Germinal center (tissue), 1 donor: ENCODE measurements around the gene RAB6A.
"Not testable (repeated sequence)": the region's sequence is repeated elsewhere in the genome, so short reads cannot be mapped to it uniquely, and the experiment has no call there.

Source experiments
- DNase-seq: peaks from one replicate; pipeline ENCODE4 v3.0.0; 2012; ENCODE audit warnings: mixed read lengths, low spot score

Gene RAB6A

DNA sequence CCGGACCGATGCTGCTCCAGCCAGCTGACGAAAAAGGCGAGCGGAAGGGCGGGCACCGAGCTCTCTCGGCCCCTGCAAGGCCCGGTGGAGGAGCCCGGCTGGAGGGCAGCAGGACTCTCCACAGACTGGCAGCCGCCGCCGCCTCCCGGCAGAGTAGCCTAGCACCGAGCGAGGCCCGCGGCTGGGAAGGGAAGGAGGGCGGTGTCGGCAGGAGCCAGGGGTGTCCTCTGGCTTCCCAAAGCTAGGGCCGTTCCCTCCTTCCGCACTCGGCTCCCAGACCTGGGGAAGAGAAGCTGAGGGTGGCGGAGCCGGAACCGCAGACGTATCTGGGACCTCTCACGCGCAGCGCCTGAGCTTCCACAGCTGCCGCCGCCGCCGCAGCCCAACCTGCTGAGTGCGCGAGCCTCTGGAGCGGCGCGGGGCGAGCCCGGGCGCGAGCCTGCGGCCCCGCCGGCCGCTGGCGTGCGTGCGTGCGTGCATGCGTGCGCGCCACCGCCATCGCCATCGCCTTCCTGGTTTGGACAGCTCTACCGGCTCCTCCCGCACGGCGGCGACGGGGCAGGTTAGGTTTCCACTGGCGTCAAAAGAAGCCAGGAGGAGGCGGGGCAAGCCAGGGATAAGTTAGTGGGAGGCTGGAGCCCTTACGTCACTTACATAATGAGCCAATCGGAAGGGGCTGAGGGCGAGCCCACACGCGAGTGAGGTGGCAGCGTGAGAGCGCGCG lies at the start of gene RAB6A:
TSS of gene RAB6A (minus strand) at position 396 of the 724 bp plus-strand sequence. CDS start 439 bp downstream, outside the sequence.
- DNase-seq = peak; percentile 98

DNA sequence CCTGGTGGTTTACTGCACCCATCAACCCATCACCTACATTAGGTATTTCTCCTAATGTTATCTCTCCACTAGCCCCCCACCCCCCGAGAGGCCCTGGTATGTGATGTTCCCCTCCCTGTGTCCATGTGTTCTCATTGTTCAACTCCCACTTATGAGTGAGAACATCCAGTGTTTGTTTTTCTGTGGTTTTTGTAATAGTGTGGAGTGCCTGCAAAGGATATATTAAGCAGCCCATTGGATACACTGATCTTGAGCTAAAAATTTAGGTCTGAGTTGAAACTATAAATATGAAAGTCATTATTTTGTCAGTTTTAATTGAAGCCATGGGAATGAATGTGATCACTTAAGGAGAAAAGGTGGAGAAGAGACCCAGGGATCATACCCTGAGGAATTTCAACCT lies 49.8 kb upstream of the RAB6A start:
- DNase-seq = no peak

GRCh38 chr11:73808052-73808451 lies 47.2 kb upstream of the RAB6A start:
- no peak for DNase-seq

GRCh38 chr11:73804712-73805111 lies 43.8 kb upstream of the RAB6A start:
- DNase-seq = no peak

GRCh38 chr11:73801136-73801535 lies 40.3 kb upstream of the RAB6A start:
- no peak for DNase-seq

- DNase-seq = no peak
Measured at GRCh38 chr11:73800276-73800806, 39.5 kb upstream of the RAB6A start.

- DNase-seq = no peak
Measured at GRCh38 chr11:73797457-73797856, 36.6 kb upstream of the RAB6A start.

- DNase-seq = no peak
Measured at GRCh38 chr11:73795925-73796632, 35.2 kb upstream of the RAB6A start.

GRCh38 chr11:73792584-73792983 lies 31.7 kb upstream of the RAB6A start:
- DNase-seq = no peak

GRCh38 chr11:73789279-73789670 lies 28.4 kb upstream of the RAB6A start:
- DNase-seq = no peak

- DNase-seq = peak; percentile 92
Measured at GRCh38 chr11:73787643-73788558, 27.0 kb upstream of the RAB6A start, which contains the start of gene MRPL48. Gene MRPL48 (plus strand): TSS chr11:73787874. CDS start chr11:73787972, 98 bp downstream.

- DNase-seq = no peak
Measured at GRCh38 chr11:73787051-73787642, 26.3 kb upstream of the RAB6A start.

DNA sequence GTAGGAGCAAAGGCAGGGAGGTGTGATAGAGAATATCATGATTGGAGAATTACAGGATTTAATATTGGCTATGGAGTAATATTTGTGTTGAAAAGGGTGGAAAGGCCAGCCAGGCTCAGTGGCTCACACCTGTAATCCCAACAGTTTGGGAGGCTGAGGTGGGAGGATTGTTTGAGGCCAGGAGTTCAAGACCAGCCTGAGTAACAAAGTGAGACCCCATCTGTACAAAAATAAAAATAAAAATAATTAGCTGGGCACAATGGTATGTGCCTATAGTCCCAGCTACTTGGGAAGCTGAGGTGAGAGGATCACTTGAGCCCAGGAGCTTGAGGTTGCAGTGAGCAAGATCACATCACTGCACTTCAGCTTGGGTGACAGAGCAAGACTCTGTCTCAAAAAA lies 24.6 kb upstream of the RAB6A start:
- DNase-seq = not testable (repeated sequence)

- no peak for DNase-seq
Measured at GRCh38 chr11:73784734-73785133, 23.9 kb upstream of the RAB6A start.

DNA sequence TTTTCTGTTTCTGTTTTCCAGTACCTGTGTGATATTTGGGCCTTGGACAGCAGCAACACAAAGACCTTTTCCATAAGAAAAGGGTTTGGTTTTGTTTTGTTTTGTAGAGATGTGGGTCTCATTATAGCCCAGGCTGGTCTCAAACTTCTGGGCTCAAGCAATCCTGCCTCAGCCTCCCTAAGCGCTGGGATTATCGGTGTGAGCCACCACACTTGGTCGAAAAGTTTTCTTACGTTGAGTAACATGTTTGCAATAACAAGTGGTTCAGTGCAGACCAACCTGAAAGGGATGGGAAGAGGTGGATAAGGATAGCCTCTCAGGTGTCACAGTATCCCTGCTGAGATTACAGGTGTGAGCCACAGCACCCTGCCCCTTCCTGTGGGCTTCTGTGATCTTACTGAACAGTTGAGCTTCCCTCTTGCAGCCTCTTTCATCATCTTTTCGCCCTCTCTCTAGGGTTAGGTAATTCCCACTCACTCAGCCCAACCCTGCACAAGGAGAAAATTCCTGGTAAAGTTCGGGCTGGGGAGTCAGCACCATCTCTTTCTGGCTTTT lies 23.3 kb upstream of the RAB6A start:
- DNase-seq = no peak

DNA sequence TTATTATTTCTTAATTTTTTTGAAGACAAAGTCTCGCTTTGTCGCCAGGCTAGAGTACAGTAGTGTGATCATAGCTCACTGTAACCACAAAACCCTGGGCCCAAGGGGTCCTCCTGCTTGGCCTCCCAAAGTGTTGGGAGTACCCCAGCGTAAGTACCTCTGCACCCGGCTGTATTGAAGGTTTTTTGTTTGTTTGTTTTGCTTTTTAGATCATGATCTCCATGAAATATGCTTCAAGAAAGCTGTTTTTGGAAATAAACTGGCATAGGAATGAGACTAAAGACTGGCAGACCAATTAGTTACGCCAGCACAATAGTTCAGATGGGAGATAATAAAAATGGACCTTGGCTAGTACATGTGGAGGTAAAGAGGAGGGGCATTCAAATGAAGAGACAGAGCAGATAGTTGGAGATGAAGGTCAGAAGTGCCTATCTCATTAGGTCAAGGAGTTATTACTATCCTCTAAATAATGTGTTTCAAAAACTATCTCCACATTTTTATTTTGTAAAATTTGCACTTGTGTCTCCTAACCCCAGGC lies 22.7 kb upstream of the RAB6A start:
- DNase-seq = no peak

GRCh38 chr11:73781303-73781702 lies 20.4 kb upstream of the RAB6A start:
- DNase-seq = no peak

- peak; percentile 96 for DNase-seq
Measured at GRCh38 chr11:73779084-73779902, 18.4 kb upstream of the RAB6A start.

GRCh38 chr11:73770811-73771210 lies 9.9 kb upstream of the RAB6A start:
- not testable (repeated sequence) for DNase-seq

- no peak for DNase-seq
Measured at GRCh38 chr11:73766763-73767162, 5.9 kb upstream of the RAB6A start.
